Endometrial microvascular endothelial cells (primary cell): ENCODE measurements around the gene ELN. TPM values are rescaled to one million over a fixed set of nuclear protein-coding genes. Genes with fewer than 3 reads are reported as not detected.
"Not testable (repeated sequence)": the region's sequence is repeated elsewhere in the genome, so short reads cannot be mapped to it uniquely, and the experiment has no call there.

Experiments
- in situ Hi-C: cut with HindIII; loops from 2 replicates; pipeline ENCODE4 v1.10.0; 2017; ENCODE audit warnings: low sequenced_read_pairs, low pct_unique_long_range_greater_than_20kb; ENCODE audit errors: inconsistent ontology term
- total RNA-seq: library from RNA; depleted of rRNA; stranded (reverse); fragments of >200 nt; gene quantifications from one replicate; pipeline ENCODE4 v1.2.3, GENCODE V29; 2015; ENCODE audit errors: inconsistent ontology term

ELN gene
- total RNA-seq = not detected

DNA sequence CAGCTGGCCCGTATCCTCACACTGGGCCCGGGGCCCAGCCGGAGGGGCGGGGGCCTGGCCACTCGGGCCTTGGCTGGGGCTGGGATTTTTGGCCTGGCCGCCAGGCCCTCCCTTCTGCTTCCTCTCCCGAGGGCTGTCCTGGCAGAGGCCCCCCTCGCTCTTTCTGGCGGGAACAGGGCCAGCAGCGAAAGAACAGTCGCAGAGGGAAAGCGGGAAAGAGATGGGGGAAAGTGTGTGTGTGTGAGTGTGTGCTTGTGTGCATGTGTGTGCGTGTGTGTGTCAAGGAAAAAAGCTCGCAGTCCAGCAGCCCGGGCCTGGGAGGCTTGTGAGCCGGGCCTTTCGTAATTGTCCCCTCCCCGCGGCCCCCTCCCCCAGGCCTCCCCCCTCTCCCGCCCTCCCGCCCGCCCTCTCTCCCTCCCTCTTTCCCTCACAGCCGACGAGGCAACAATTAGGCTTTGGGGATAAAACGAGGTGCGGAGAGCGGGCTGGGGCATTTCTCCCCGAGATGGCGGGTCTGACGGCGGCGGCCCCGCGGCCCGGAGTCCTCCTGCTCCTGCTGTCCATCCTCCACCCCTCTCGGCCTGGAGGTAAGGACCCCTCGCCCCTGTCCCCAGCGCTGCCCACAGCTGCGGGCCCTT, at the start of gene ELN:
Gene ELN (plus strand): TSS at position 491 of the 638 bp plus-strand sequence. CDS start 15 bp downstream, at position 506.
- in situ Hi-C loops = no loop called here

DNA sequence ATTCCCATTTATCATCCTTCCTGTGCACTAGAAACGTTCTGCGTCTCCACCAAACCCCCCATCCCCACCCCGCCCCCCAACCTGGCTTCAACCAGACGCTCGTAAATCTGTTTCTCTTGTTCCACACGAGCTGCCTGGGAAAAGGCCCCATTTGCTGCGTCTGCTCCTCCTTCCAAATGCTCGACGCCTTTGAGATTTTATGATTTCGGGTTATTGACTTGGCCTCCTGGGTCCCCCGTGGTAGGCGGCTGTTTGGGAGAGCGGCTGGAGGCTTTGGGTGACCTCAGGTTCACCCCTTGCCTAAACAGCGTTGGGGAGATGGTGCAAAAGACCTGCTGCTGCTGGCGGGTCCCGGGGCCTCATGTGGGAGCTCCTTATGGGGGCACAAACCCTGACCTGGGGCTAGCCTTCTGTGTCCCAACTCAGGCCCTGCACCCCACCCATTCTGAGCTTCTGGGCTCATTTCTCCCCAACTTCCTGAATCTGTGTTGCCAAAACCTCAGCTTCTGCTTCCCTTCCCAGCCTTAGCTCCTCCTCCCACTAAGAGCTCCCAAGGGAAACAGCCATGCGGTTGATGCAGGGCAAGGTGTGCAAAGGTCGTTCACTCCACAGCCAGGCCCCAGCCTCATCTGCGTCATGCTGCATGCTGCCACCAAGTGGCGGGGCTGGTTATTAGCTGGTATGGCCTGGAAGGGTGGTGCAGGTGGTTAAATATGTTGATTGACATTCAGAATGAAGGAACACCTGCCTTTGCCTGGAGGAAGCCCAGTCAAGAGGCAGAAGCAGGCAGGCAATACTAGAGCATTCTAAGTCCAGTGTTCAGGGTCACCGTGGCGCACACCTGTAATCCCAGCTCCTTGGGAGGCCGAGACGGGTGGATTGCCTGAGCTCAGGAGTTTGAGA, 49.1 kb upstream of the ELN start:
- in situ Hi-C loops = no loop called here

DNA sequence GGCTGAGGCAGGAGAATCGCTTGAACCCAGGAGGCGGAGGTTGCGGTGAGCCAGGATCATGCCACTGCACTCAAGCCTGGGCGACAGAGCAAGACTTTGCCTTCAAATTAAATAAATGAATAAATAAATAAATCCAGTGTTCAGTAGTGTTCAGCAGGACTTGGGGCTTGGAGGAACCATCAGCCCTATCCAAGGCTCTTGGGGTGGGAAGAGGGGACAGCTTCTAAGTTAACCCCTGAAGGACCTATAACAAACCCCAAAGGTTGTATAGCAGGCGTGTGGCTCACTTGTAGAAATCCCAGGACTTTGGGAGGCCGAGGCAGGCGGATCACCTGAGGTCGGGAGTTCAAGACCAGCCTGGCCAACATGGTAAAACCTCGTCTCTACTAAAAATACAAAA, 48.3 kb upstream of the ELN start:
- in situ Hi-C loops = not testable (repeated sequence)

DNA sequence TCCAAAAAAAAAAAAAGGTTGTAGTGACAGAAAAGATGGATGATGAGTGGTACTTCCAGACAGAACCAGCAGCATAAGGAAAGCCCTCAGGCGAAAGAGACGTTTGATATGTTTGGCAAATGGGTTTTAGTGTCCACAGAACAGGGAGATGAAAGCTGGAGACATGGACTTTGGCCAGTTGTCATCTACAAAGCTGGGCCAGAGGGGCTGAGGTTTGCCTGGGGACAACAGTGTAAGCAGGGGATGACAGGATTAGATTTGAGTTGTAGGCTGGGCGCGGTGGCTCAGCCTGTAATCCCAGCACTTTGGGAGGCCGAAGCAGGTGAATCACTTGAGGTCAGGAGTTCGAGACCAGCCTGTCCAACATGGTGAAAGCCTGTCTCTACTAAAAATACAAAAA, 47.8 kb upstream of the ELN start:
- in situ Hi-C loops = no loop called here

DNA sequence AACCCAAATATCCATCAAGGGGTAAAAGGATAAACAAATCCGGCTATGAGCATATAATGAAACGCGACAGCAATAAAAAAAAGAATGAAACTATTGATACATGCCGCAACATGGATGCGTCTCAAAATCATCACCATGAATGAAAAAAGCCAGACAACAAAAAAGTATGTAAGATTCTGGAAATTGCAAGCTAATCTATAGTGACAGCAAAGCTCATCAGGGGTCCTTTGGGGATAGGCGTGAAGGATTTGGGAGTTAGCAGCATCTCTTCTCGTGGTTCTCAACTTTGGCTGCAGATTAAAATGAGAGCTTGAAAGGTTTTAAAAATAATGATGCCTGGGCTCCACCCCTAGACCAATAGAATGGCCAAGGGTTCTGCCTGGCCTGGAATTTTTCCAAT, 46.0 kb upstream of the ELN start:
- in situ Hi-C loops = no loop called here

DNA sequence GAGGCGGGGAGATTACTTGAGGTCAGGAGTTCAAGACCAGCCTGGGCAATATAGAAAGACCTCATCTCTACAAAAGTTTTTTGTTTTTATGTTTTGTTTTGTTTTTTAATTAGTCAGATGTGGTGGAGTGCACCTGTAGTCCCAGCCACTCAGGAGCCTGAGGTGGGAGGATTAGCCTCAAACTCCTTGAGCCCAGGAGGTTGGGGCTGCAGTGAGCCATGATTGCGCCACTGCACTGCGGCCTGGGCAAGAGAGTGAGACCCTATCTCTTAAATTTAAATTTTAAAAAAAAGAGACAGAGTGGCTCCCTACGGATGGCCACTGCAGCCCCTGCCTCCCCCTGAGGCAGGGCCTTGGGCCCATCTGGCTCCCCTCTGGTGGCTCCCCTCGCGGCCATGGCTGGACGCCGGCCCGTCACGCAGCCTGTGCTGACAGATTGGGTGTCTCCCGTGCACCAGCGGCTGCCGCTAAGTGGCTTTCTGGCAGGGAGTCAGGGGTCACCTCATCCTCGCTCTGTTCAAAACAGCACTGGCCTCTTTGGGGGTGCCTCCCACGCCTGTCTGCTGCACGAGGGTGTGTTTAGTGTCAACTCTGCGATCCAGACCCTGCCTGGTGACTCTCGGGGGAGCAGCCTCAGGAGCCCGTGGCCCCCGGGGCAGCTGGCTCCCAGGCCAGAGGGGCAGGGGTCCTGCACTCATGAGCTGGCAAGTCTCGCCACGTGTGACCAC, 44.4 kb upstream of the ELN start:
- in situ Hi-C loops = no loop called here

DNA sequence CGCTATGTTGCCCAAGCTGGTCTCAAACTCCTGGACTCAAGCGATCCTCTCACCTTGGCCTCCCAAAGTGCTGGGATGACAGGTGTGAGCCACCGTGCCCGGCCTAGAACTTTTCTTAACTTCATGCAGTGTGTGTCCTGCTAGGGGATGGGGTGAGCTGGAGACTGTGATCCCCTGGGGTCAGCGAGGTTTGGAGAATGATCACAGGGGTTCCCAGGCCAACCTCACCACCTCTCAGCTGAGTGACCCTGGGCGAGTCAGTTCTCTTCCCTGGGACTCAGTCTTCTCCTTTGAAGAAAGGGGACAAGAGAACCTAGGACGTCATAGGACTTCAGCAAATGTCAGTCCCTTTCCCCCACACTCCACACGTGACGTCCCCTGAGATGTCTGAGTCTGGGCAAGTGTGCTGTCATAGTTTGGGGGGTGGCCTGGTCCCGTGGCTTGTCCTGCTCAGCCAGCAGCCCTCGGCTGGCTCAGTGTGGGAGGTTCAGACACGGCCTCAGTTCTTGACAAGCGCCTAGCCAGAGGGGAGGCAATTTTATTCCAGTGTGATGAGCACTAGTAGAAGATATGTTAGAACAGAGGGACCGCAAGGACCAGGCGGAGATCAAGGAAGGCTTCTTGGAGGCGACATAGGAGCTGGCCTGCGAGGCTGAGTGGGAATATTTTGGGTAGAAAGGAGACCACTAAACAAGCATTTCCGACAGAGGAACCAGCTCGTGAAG, 43.3 kb upstream of the ELN start:
- in situ Hi-C loops = no loop called here

DNA sequence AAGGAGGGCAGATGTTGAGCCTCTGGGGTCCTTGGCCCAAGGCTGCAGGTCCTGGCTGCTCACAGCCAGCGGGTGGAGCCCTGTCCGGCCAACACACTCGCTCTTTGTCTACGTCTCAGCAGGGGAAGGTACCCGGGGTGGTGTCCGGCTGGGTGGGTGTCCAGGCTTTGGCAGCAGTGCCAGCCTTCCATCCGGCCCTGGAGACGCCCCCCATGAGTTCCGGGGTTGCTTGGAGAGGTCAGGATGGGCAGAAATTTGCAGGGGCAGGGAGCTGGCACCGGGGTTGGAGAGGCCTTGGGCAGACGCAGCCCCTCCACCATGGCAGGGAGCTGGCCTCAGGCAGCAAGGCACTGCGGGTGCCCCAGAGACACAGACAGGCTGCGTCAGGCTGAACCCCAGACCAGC, 42.2 kb upstream of the ELN start:
- in situ Hi-C loops = no loop called here

DNA sequence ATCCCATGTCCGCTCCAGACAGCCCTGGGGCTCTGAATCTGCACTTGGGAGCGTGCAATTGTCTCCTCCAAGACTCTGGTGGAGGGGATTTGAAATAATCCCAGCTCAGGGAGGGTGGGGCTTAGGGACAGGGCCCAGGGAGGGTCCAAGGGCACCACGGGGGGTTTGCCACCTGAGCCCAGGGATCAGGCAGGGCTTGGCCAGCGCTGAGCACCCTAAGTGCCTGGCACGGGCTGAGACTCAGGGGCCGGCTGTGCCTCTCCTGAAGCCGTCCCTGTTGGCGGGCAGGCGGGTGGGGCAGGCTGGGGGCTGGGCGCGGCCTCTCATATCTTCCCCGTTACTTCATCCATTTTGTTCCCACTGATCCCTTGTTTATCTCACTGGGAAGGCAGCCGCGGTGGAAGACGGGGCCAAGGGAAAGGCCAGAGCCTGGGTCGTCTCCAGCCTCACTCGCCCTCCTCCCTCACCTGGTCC, 41.8 kb upstream of the ELN start:
- in situ Hi-C loops = no loop called here

DNA sequence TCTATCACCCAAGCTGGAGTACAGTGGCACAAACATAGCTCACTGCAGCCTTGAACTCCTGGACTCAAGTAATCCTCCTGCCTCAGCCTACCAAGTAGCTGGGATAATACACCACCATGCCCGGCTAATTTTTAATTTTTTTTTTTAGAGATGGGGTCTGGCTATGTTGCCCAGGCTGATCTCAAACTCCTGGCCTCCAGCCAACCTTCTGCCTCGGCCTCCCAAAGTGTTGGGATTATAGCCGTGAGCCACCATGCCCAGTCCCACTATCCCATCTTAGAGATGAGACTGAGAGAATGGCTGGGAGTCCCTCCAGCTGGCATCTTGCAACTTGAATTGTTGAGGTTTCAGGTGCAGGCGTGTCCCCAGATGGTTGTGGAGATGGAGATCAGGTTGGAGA, 40.7 kb upstream of the ELN start:
- in situ Hi-C loops = no loop called here

DNA sequence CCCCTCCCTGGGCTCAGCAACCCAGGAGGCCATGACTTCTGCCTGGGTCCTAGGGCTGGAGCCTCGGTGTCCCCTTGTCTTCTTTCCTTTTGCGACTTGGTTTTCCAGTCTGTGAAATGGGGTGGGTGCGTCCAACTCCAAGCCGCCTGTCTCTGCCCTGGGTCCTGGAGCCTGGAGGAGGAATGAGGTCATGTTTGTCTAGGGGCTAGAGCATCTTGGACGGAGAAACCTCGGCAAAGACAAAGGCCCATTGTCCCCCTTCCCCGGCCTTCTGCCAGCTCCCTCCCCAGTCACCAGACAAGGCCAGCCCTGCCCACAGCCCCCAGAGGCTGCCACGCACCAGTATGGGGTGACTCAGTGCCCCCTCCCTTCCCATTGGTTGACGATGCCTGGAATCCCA, 39.8 kb upstream of the ELN start:
- in situ Hi-C loops = no loop called here

DNA sequence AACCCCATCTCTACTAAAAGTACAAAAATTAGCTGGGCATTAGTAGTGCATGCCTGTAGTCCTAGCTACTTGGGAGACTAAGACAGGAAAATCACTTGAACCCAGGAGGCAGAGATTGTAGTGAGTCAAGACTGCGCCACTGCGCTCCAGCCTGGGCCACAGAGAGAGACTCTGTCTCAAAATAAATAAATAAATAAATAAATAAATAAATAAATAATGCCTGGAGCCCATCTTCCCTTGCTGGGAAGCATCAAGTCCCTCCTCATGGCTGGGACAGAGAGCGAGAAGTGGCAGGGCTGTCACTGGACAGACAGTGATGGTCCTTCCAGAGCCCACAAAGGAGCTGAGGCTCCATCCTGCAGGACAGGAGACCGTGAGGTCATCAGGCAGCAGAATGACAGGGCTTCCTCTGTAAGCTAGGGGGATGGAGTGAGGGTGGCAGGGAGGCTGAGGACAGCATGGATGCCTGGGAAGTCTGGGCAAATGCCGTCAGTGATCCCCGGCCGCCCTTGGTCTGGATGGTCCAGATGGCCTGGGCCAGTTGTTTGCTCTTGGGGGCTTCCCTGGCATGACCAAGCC, 36.4 kb upstream of the ELN start:
- in situ Hi-C loops = no loop called here

DNA sequence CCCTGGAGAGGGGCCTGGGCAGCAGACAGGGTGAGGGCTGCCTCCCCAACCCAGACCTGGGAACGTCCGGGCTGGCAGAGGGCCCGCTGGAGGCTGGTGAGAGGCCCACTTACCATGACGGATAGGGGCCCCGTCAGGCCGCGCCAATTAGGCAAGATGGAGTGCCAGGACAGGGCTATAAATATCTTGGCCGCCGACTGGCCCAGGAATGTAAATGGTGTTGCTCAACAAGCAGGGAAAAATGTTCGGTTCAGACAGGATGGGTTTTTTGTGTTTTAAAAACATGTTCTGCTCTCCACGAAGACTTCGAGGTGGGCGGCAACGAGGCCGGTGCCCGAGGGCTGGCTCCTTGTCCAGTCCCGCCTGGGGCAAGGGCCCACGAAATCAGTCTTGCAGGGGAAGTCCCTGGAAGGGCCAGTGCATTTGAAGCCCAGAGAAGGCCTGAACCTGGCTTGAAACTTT, 35.8 kb upstream of the ELN start:
- in situ Hi-C loops = no loop called here

DNA sequence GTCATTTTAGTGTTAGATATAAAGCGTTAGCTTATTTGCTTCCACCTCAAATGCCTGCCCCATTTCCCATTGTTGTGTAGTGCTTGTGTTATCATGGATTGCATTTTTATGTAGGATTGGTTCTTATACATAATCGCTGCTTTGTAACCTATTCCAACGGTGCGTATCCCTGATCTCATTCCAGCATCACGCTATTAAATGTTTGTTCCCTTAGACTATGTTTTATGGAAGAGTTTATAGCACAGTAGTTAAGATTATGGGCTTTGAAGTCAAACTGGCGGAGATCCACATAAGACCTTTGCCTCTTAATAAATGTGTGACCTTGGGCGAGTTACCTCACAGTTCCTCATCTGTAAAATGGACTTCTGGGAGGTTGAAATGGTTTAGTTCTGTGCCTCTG, 34.0 kb upstream of the ELN start:
- in situ Hi-C loops = no loop called here

DNA sequence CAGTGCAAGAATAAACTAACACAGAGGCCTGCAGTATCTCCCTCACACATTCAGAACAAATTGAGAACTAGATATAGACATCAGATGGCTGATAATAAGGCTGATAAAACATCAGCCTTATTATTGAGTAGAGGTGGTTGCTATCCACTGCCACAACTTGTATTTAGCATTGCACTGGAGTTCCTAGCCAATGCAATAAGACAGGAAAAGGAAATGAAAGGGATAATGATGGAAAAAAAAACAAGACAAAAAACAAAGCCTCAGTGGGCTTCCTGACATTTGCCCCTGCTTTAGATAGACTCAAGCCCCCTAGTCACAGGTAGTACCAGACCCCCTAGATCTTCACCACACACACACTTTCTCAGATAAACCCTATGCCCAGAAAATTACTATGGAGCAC, 33.2 kb upstream of the ELN start:
- in situ Hi-C loops = no loop called here

DNA sequence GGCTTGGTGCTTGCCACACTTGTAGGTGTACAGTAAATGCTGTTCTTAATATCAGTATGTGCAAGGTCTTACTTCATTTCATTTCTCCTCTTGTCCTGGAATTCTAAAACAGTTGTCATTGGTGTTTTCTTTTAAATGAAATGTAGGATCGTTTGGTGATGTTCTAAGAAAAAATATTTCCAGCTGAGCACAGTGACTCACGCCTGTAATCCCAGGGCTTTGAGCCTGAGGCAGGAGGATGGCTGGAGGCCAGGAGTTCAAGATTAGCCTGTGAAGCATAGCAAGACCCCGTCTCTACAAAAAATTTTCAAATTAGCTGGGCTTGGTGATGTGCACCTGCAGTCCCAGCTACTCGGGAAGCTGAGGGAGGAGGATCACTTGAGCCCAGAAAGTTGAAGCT, 32.6 kb upstream of the ELN start:
- in situ Hi-C loops = no loop called here

DNA sequence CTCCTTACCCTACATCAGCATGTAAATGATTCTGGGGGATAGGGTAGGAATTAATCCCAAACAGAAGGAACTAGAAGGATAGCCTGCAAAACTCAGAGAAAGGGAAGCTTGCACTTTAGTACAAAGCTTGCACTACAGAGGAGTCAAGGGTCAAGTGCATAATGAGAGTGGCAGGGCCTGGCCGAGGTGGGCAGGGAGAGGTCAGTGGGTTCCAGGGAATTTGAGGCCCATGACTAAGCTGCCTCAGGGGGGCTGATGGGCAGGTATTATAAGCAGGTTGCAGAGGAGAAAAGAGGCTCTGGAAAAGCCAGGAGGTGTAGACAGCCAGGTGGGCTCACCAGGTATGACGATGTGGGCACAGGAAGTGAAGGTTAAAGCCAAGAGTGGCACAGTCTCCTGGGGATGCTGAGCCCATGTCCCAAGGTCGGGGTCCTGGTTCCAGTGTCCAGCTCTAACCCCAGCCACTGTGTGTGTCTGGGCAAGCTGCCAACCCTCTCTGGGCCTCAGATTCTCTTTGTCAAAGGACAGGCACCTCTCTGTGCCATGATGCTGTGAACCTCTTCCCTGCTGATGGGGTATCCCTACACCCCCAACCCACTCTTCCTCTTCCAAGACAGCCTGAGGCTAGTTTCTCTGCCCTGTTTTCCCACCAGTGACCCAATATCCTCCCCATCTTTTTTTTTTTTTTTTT, 32.0 kb upstream of the ELN start:
- in situ Hi-C loops = no loop called here

DNA sequence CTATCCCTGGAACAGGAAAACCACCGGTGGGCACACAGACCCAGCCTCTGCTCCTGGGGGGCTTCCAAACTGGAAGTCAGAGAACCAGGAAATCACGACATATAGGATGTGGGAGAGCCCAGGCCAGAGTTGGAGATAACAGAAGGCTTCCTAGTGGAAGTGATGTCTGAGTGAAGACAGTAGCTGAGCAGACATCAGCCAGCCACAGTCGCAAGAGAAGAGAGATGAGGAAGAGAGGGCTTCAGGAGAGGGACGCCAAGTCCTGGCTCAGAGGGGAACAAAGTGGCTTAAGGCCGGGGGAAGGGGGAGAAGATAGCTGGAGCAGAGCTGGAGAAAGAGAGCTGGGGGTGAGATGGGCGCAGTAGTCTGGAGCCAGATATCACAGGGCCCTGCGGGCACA, 30.9 kb upstream of the ELN start:
- in situ Hi-C loops = no loop called here
